ENCODE results near the gene L3MBTL4. TPM values are rescaled to one million over a fixed set of nuclear protein-coding genes. Genes with fewer than 3 reads are reported as not detected.

Gene L3MBTL4
- total RNA-seq, 1 experiment from 2014 or later, result not detected

- Histone ChIP-seq H3K36me3 (ENCODE audit: insufficient read depth, low read length, poor library complexity, severe bottlenecking) (no peaks in the 10 kb centered on the region), H3K9me3 (ENCODE audit: low read depth, low read length, poor library complexity, severe bottlenecking) (peaks cover 32% of the 10 kb centered on the region), H3K4me1 (ENCODE audit: insufficient read depth, low read length, poor library complexity, severe bottlenecking) (no peaks in the 10 kb centered on the region), H3K27ac (ENCODE audit: low read depth, low read length, poor library complexity, severe bottlenecking) (no peak overlapping the region), H3K4me3 (ENCODE audit: low read depth, low read length, poor library complexity, severe bottlenecking) (no peak overlapping the region), H3K27me3 (replicated peaks; ENCODE audit: insufficient read depth, low read depth, low read length, poor library complexity) (no peaks in the 10 kb centered on the region)
- TF ChIP-seq EZH2 (IDR thresholded peaks at IDR 0.05; ENCODE audit: borderline replicate concordance, low read depth, low read length, poor library complexity, severe bottlenecking), result no peak
- no peak for TF ChIP-seq CTCF (conservative IDR thresholded peaks at IDR 0.05; ENCODE audit: low read depth, low read length)
- POLR2A ChIA-PET (ENCODE audit: low non-redundant PET), result no interaction called here
- no peak for DNase-seq (ENCODE audit: low spot score)
- intact Hi-C loops (cut with micrococcal nuclease; ENCODE audit: unreplicated experiment), result no loop called here
- CTCF ChIA-PET, result no interaction called here
- no TSS peak for BruUV-seq (replicated peaks)
Measured at GRCh38 chr18:6118080-6118479, 296.6 kb downstream of the L3MBTL4 start.

- H3K9me3 ChIP-seq (ENCODE audit: low read depth, low read length, poor library complexity, severe bottlenecking), result peaks cover 30% of the 10 kb centered on the region
- no peaks in the 10 kb centered on the region for H3K4me1 ChIP-seq (ENCODE audit: insufficient read depth, low read length, poor library complexity, severe bottlenecking)
- POLR2A ChIA-PET (ENCODE audit: low non-redundant PET), result no interaction called here
- DNase-seq (ENCODE audit: low spot score), result no peak
- no peaks in the 10 kb centered on the region for H3K27me3 ChIP-seq (replicated peaks; ENCODE audit: insufficient read depth, low read depth, low read length, poor library complexity)
- H3K27ac ChIP-seq (ENCODE audit: low read depth, low read length, poor library complexity, severe bottlenecking), result no peak overlapping the region
- TF ChIP-seq EZH2 (IDR thresholded peaks at IDR 0.05; ENCODE audit: borderline replicate concordance, low read depth, low read length, poor library complexity, severe bottlenecking), result no peak
- TF ChIP-seq CTCF (conservative IDR thresholded peaks at IDR 0.05; ENCODE audit: low read depth, low read length), result no peak
- H3K36me3 ChIP-seq (ENCODE audit: insufficient read depth, low read length, poor library complexity, severe bottlenecking), result no peaks in the 10 kb centered on the region
- intact Hi-C loops (cut with micrococcal nuclease; ENCODE audit: unreplicated experiment), result no loop called here
- BruUV-seq (replicated peaks), result no TSS peak
- CTCF ChIA-PET, result no interaction called here
- H3K4me3 ChIP-seq (ENCODE audit: low read depth, low read length, poor library complexity, severe bottlenecking), result no peak overlapping the region
Measured at GRCh38 chr18:6115710-6116109, 299.0 kb downstream of the L3MBTL4 start.

- POLR2A ChIA-PET (ENCODE audit: low non-redundant PET), result no interaction called here
- TF ChIP-seq CTCF (conservative IDR thresholded peaks at IDR 0.05; ENCODE audit: low read depth, low read length) (no peak), EZH2 (IDR thresholded peaks at IDR 0.05; ENCODE audit: borderline replicate concordance, low read depth, low read length, poor library complexity, severe bottlenecking) (no peak)
- H3K27ac ChIP-seq (ENCODE audit: low read depth, low read length, poor library complexity, severe bottlenecking), result no peak overlapping the region
- H3K9me3 ChIP-seq (ENCODE audit: low read depth, low read length, poor library complexity, severe bottlenecking), result peaks cover 13% of the 10 kb centered on the region
- no peak for DNase-seq (ENCODE audit: low spot score)
- no peaks in the 10 kb centered on the region for H3K36me3 ChIP-seq (ENCODE audit: insufficient read depth, low read length, poor library complexity, severe bottlenecking)
- intact Hi-C loops (cut with micrococcal nuclease; ENCODE audit: unreplicated experiment), result no loop called here
- no TSS peak for BruUV-seq (replicated peaks)
- no peaks in the 10 kb centered on the region for H3K27me3 ChIP-seq (replicated peaks; ENCODE audit: insufficient read depth, low read depth, low read length, poor library complexity)
- CTCF ChIA-PET, result no interaction called here
- H3K4me3 ChIP-seq (ENCODE audit: low read depth, low read length, poor library complexity, severe bottlenecking), result no peak overlapping the region
- H3K4me1 ChIP-seq (ENCODE audit: insufficient read depth, low read length, poor library complexity, severe bottlenecking), result no peaks in the 10 kb centered on the region
Measured at GRCh38 chr18:6113650-6114049, 301.1 kb downstream of the L3MBTL4 start.
